Fibroblast of villous mesenchyme (primary cell): ENCODE results near the gene TMEM128. TPM values are rescaled to one million over a fixed set of nuclear protein-coding genes. Genes with fewer than 3 reads are reported as not detected.
A peak's percentile ranks its signal among the peaks of the same experiment; 100 is the strongest.
"Not testable (repeated sequence)": the region's sequence is repeated elsewhere in the genome, so short reads cannot be mapped to it uniquely, and the experiment has no call there.

Experiments
- DNase-seq: peaks from one replicate; pipeline ENCODE4 v3.0.0-alpha.2; 2010; ENCODE audit warnings: low read depth
- H3K4me3 ChIP-seq: 2 replicates; pipeline ENCODE4 v1.5.1; 2011; ENCODE audit warnings: low read depth, mild to moderate bottlenecking, low read length
- CTCF ChIP-seq: IDR thresholded peaks from 2 replicates; pipeline ENCODE4 v1.5.1; 2012; ENCODE audit warnings: low read depth, mild to moderate bottlenecking, low read length; ENCODE audit not compliant: insufficient read depth
- total RNA-seq: library from RNA; depleted of rRNA; stranded (reverse); fragments of >200 nt; gene quantifications from 2 replicates; pipeline ENCODE4 v1.2.3, GENCODE V29; 2012

Gene TMEM128
- total RNA-seq, 1 donor = 31.5 TPM

GRCh38 chr4:4216648-4217047 is 31.4 kb downstream of the TMEM128 start:
- no peak for DNase-seq
- no peak overlapping the region for H3K4me3 ChIP-seq
- TF ChIP-seq CTCF = no peak

GRCh38 chr4:4213674-4214073 is 34.3 kb downstream of the TMEM128 start:
- DNase-seq, H3K4me3 ChIP-seq: not testable (repeated sequence)

GRCh38 chr4:4206204-4206603 is 41.8 kb downstream of the TMEM128 start:
- no peak for DNase-seq
- H3K4me3 ChIP-seq = no peak overlapping the region
- no peak for TF ChIP-seq CTCF

GRCh38 chr4:4204401-4204745 is 43.6 kb downstream of the TMEM128 start:
- TF ChIP-seq CTCF = no peak
- no peak for DNase-seq
- no peak overlapping the region for H3K4me3 ChIP-seq

GRCh38 chr4:4203688-4204400 is 44.2 kb downstream of the TMEM128 start:
- H3K4me3 ChIP-seq = no peak overlapping the region
- no peak for TF ChIP-seq CTCF
- no peak for DNase-seq

- no peak for TF ChIP-seq CTCF
- no peak for DNase-seq
- H3K4me3 ChIP-seq = no peak overlapping the region
These were observed 45.5 kb downstream of the TMEM128 start for GRCh38 chr4:4202510-4202909.

GRCh38 chr4:4200624-4201023 is 47.4 kb downstream of the TMEM128 start:
- DNase-seq = peak; percentile 11
- H3K4me3 ChIP-seq = no peak overlapping the region
- no peak for TF ChIP-seq CTCF
